Measurements from ENCODE around the gene CTSE.
"Not testable (repeated sequence)": the region's sequence is repeated elsewhere in the genome, so short reads cannot be mapped to it uniquely, and the experiment has no call there.

CTSE gene

DNA sequence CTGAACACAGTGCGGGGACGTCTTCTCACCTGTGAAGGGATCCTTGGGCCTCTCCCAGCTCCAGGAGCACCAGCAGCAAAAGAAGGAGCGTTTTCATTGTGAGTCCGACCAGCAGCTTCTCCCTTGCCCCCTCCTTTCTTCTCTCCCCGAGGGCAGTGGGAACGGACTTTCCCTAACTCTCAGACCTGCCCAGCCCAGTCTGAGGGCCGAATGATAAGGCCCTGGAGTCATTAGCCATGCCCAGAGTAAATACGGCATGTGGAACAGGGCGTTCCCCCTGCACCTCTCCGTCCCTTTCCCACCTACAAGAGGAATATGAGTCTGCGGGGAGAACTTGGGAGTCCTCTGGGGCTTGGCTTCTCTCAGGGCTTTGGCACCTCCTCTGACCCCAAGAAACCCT is at the start of gene CTSE:
CTSE (minus strand) TSS at position 201 of the 400 bp plus-strand sequence; CDS start at position 97, 104 bp downstream.
- DNase-seq, result no peak

DNA sequence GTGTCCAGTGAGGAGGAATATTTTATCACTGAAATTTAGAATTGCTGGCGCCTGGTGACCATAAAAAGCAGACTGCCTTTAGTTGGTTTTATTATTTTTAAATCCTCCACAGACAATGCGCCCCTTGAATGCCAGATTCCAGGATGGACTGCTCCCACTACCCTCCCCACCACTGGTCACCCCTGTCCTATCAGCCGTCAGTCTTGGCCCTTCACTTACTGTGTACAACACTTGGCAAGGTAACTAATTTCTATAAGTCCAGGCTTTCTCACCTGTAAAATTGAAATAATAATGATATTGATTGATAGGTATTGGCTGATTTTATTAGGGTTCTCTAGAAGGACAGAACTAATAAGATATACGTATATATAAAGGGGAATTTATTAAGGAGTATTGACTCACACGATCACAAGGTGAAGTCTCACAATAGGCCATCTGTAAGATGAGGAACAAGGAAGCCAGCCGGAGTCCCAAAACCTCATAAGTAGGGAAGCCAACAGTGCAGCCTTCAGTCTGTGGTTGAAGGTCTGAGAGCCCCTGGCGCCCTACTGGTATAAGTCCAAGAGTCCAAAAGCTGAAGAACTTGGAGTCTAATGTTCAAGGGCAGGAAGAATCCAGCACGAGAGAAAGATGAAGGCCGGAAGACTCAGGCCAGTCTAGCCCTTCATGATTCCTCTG is 47.1 kb upstream of the CTSE start:
- DNase-seq, result no peak

DNA sequence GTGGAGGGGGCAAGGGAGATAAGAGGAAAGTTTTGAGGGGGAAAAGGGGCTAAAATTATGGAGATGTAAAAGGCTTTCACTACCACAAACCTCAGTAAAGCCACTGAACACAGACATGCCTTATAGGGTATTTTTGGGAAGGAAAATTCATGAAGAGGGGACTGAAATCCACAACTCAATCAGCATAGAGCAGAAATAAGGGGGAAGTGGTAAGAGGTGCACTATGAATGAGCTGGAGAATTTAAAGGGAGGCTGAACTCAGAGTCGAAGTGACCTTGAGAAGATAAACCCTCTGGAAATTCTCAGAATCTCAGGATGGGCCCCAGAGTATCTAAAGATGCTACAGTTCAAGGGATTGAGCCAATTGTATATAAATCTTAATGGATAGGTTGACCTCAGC is 44.6 kb upstream of the CTSE start:
- no peak for DNase-seq

DNA sequence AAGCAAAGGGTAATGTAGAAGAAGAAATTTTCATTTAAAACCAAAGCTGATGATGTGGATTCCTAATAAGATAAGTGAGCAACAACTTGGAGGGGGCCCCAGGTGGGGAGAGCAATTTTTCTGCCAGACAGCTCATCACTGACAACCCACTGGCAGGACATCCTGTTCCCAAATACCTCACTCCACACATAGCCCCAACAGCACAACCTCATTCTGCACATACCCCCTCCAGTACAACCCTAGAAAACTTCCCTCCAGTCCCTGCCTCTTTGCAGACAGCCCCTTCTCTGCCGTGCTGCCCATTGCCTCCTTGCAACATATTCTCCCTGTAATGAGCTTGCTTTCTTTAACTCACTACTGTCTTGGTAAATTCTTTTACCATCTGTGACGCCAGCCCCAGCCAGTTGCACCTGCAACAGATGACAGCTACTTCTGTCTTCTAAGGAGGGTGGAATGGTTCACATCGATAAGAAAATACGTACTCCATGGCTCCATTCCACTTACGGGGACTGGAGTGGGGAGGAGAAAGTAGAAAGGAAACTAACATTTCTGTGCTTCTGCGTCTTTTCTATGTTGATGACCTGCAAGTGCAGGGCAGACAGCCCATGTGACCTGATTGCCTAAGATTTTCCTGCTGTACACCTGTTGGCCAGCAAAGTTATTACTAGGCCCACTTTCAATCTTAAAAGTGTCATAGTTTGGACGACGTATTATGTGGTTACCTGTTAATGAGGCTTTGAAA is 44.0 kb upstream of the CTSE start:
- DNase-seq, result no peak

DNA sequence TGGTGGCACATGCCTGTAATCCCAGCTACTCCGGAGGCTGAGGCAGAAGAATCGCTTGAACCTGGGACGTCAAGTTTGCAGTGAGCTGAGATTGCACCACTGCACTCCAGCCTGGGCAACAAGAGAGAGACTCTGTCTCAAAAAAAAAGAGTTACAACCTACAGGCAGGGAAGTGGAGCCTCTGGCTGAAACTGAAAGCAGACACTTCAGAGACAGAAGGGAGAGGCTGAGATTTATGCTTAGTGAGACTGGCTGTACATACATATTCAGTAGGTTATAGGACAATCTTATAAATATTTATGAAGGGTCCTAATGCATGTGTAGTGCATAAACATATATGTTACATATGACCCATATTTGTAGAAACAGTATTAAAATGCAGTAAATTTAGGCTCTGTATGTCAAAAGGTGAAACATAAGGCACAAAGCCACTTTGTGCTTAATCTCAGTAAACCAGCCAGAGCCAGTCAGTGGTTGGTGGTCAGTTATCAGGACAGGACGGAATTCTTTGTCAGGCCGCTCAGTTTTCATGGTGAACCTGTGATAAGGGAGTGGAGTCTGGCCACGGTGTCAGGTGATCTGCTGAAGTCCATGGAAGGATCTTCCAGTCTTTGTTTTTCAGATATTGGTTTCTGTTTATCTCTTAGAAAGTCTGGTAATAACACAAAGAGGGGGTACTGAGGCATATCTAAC is 42.9 kb upstream of the CTSE start:
- no peak for DNase-seq

DNA sequence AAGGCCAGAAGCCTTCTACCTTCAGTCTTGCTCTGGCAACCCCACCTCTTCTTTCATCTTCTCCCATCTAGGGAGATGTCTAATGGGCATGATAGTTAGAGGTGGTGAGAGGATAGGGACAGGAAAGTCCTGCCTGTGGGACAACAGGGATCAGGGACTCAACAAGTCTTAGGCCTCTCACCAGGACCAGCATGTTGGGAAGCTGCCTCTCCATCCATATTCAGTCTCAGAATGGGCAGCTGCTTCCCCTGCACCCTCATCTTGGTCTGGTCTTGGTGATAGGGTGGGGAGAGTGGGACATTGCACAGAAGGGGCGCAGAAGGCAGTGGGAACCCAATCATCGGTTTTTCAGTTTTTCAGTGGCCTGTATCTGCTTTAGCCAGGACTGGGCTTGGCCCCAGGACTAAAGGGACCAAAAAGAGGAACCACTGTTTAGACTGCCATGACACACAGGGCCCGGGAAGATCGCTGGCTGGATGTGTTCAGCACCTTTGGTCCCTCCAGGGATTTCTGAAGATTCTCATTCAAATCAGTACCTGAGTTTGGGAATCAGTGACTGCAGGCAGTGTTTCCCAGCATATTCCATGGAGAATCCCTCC is 42.0 kb upstream of the CTSE start:
- DNase-seq, result no peak

DNA sequence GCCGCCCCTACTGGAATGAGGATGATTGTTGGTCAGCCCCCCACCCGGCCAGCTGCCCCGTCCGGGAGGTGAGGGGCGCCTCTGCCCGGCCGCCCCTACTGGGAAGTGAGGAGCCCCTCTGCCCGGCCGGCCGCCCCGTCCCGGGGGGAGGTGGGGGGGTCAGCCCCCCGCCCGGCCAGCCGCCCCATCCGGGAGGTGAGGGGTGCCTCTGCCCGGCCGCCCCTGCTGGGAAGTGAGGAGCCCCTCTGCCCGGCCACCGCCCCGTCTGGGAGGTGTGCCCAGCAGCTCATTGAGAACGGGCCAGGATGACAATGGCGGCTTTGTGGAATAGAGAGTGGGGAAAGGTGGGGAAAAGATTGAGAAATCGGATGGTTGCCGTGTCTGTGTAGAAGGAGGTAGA is 40.8 kb upstream of the CTSE start:
- not testable (repeated sequence) for DNase-seq

DNA sequence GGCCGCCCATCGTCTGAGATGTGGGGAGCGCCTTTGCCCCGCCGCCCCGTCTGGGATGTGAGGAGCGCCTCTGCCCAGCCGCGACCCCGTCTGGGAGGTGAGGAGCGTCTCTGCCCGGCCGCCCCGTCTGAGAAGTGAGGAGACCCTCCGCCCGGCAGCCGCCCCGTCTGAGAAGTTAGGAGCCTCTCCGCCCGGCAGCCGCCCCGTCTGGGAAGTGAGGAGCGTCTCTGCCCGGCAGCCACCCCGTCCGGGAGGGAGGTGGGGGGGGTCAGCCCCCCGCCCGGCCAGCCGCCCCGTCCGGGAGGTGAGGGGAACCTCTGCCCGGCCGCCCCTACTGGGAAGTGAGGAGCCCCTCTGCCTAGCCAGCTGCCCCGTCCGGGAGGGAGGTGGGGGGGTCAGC is 40.3 kb upstream of the CTSE start:
- not testable (repeated sequence) for DNase-seq

DNA sequence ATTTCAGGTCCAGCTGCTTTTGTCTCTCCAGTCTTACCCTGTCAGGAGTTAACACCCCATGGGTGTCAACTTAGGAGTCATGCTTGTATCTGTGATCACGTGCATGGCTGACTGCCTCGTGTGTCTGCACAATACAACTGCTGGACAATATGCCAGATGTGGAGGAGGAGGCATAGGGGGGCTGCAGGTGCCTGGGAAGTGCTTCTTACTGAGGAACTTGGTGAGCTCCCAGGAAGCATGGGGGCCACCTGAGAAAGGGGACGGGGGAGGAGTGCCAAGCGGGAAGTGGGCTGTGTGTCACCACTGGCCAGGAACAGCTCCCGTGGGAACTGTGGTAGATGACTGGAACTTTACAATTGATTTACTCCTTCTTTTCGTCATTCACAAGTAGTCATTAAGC is 38.8 kb upstream of the CTSE start:
- peak; percentile 5 for DNase-seq

DNA sequence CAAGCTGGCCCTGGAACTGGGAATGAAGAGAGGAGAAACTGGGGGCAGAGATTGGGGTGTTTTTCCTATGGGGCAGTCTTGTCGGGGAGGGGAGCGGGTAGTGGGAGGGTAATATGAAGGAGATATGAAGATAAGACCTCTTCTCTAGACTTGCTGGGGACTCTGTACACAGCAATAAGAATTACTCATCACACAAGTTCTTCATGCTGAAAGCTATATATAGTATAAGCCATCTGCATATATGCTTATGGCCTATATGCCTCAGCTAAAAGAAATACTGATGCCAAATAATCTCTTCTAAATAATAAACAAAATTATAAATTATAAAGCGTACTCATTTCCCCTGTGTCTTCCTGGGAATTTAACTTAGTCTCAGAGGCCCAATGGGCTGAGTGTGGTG is 37.1 kb upstream of the CTSE start:
- no peak for DNase-seq

DNA sequence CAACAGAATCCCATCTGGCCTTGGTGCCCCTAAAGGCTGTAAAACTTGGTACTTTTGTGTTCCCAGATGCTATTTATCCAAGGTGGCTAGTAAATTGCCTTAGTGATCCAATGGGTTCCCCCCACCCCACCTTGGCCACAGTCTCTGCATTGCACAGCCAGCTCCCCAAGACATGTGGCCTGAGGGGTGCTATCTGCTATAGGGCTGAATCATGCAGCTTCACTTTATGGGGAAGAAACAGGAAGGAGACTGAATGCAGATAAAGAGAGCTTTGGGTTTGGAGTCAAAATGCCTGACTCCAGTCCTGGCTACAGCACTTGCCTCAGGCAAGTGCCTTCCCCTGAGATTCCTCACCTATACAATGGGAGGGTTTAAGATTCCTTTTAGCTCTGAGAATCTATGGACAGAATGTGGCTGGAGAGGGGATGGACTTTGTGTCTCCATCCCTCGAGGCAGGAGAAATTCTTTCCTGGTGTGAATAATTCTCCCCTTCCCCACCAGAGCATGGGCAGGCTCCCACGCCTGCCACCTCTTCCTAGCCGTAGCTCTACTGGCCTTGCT is 35.7 kb upstream of the CTSE start:
- no peak for DNase-seq

DNA sequence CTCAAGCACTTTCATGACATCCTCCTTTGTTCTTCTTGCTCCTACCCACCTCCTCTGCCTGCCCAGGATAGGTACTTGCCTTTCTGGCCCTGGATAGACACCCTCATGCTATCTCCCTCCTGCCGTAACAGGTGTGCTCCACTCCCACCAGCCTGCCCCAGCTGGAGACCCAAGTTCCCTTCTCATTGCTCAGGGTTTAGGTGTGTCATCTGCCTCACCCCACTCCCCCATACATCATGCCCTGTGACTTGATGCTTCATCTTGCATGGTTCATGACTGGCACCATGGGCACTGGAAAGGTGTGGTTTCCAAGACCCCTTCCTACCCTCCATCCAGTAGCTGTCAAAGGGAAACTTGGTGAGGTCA is 35.2 kb upstream of the CTSE start:
- no peak for DNase-seq

DNA sequence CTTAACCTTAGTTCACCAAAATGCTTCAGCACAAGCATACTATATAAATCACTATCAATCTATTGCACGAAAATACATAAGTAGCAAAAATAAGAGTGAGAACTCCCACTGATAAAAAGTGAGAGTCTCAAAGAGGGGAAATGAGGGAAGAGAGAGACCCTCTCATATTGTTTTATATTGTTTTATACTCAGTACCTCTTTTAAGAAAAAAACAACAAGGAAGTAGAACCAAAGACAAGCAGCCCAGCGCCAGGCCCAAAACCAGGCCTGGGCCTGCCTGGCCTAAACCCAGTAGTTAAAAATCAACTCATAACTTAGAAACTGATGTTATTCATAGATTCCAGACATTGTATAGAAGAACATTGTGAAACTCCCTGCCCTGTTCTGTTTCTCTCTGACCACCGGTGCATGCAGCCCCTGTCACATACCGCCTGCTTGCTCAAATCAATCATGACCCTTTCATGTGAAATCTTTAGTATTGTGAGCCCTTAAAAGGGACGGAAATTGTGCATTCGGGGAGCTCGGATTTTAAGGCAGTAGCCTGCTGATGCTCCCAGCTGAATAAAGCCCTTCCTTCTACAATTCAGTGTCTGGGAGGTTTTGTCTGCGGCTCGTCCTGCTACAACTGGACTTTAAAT is 34.7 kb upstream of the CTSE start:
- not testable (repeated sequence) for DNase-seq

DNA sequence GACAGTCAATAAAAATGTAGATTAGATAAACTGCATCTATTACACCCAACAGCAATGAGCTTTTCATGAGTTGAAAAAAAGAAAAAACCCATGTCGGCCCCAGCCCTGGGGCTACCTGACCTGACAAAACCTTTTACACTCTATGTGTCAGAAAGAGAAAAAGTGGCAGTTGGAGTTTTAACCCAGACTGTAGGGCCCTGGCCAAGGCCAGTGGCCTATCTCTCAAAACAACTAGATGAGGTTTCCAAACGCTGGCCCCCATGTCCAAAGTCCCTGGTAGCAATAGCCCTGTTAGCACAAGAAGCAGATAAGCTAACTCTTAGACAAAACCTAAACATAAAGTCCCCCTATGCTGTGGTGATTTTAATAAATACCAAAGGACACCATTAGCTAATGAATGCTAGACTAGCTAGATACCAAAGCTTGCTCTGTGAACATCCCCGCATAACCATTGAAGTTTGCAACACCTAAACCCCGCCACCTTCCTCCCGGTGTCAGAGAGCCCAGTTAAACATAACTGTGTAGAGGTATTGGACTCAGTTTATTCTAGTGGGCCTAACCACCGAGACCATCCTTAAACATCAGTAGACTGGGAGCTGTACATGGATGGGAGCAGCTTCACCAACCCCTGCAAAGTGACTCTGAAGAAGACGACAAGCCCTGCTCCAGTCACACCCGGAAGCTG is 32.1 kb upstream of the CTSE start:
- not testable (repeated sequence) for DNase-seq

DNA sequence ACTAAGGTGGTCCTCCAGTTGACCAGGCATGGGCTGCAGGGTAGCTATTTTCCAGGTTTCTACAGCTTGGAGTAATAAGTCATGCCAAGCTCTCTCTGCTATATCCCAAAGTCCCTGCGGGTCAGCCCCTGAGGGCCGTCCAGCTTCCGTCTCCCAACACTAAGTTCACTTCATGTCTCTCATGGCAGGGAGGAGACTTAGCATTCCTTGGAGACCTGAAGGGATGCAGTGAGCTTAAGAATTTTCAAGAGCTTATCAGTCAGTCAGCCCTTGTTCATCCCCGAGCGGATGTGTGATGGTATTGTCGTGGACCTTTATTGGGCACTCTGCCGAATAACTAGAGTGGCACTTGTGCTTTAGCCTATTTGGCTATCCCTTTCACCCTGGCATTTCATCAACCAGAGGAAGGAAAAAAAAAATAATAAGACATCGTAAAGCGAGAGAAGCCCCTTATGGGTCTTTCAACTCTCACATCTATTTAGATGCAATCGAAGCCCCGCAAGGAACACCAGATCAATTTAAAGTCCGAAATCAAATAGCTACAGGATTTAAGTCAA is 31.5 kb upstream of the CTSE start:
- DNase-seq, result not testable (repeated sequence)

DNA sequence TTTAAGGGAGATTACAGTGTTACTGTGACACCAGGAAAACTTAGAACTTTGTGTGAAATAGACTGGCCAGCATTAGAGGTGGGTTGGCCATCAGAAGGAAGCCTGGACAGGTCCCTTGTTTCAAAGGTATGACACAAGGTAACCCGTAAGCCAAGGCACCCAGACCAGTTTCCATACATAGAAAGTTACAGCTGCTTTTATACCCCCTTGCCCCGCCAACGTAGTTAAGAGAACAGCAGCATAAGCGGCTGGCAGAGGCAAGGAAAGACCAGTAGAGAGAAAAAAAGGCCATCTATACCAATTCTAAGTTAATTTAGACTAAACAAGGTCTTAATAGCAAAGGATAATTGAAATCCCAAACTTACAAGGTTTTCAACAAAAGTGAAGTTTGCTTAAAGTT is 29.9 kb upstream of the CTSE start:
- DNase-seq, result not testable (repeated sequence)

DNA sequence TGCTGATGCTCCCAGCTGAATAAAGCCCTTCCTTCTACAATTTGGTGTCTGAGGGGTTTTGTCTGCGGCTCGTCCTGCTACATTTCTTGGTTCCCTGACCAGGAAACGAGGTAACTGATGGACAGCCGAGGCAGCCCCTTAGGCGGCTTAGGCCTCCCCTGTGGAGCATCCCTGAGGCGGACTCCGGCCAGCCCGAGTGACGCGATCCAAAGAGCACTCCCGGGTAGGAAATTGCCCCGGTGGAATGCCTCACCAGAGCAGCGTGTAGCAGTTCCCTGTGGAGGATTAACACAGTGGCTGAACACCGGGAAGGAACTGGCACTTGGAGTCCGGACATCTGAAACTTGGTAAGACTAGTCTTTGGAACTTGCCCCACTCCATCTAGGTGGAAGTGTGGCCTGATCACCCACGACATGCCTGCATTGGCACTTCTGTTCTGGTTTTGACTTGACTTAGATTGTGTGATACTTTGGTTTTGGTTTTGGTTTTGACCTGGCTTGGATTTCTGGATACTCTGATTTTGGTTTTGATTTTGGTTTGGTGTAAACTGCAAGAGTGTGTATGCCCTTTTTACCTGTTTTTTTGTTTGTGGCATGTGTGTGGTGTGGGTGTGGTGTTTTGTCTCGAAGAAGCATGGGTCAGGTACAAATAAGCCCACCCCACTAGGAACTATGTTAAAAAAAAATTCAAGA is 29.4 kb upstream of the CTSE start, which contains the start of gene RHEX:
RHEX (plus strand) TSS at position 255 of the 692 bp plus-strand sequence. CDS start 44,656 bp downstream, outside the sequence.
- not testable (repeated sequence) for DNase-seq

DNA sequence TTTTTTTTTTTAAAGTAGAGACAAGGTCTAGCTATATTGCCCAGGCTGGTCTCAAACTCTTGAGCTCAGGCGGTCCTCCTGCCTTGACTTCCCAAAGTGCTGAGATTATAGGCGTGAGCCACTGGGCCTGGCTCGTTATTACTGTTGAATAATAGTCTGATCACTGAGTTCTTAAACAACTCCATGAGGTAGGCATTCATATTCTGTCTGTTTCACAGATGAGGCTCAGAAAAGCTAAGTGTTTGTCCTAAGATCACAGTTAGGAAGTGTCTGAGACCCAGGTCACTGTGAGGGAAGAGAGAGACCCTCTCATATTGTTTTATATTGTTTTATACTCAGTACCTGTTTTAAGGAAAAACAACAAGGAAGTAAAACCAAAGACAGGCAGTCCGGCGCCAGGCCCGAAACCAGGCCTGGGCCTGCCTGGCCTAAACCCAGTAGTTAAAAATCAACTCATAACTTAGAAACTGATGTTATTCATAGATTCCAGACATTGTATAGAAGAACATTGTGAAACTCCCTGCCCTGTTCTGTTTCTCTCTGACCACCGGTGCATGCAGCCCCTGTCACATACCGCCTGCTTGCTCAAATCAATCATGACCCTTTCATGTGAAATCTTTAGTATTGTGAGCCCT is 28.7 kb upstream of the CTSE start:
- DNase-seq, result not testable (repeated sequence)

DNA sequence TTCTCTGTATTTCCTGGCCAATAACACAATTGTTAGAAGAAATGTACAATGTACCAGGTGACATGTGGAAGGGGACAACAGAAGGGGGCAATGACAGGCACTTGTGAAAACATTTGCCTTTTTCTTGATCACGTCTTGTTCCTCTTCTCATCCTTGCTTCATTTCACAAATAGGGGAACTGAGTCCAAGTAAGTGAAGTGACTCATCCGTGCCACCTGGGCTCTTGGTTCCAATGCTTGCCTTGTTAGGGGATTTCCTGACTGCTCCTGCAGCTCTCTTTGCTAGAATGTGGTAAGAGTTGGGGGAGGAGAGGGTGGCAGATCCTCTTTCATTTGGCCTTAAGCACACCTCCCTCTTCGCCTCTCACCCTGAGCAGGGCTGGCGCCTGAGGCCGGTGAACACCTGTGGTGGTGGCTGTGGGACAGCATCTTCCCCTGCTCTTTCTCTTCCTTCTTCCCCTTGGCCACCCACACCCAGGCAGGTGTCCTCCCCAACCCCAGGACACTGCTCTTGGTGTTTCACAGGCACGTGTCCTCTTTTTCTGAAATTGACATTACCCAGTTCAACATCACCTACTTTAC is 27.1 kb upstream of the CTSE start:
- DNase-seq, result no peak

All from fibroblast of skin of right biceps (primary cell).